Gastroesophageal sphincter (tissue), 3 donors: ENCODE results near the gene PLA2G4D.

Experiments used
- CTCF ChIP-seq, 4 experiments: fragments of 200-600 bp in 2 of 4; fragments of 450-650 bp in 2 of 4; sonication (generic) in 1 of 4; IDR thresholded peaks; one replicate each; pipeline ENCODE4 v1.5.1; 2017 to 2019; ENCODE audit warnings: antibody characterized with exemption in 4 of 4, mild to moderate bottlenecking in 2 of 4, moderate library complexity in 2 of 4
- POLR2A ChIP-seq, 2 donors: fragments of 450-650 bp; IDR thresholded peaks; one replicate each; pipeline ENCODE4 v1.6.1; 2017; ENCODE audit warnings: antibody characterized with exemption in 2 of 2, mild to moderate bottlenecking in 2 of 2, moderate library complexity in 1 of 2

GRCh38 chr15:42031198-42031915, 63.0 kb downstream of the PLA2G4D start:
- TF ChIP-seq CTCF (IDR thresholded peaks at IDR 0.05), result no peak
- no peak for TF ChIP-seq POLR2A (IDR thresholded peaks at IDR 0.05)
